Hematopoietic multipotent progenitor cell treated with erythropoietin and hydrocortisone succinate and interleukin-3 and kit ligand, for 6 days (in vitro differentiated cells): ENCODE measurements around the gene PYGL.
"Not testable (repeated sequence)": the region's sequence is repeated elsewhere in the genome, so short reads cannot be mapped to it uniquely, and the experiment has no call there.

Experiments
- DNase-seq: peaks from one replicate; pipeline ENCODE4 v3.0.0-alpha.2; 2015

PYGL gene

GRCh38 chr14:50954811-50955372 is 10.6 kb upstream of the PYGL start:
- DNase-seq: peak; percentile 74

- peak; percentile 33 for DNase-seq
Observed at GRCh38 chr14:50953502-50953901, 9.2 kb upstream of the PYGL start.

GRCh38 chr14:50951032-50951431 is 6.7 kb upstream of the PYGL start:
- no peak for DNase-seq

- DNase-seq: no peak
Observed at GRCh38 chr14:50948205-50948604, 3.9 kb upstream of the PYGL start.

- DNase-seq: no peak
Observed at GRCh38 chr14:50947446-50947845, 3.2 kb upstream of the PYGL start.

- DNase-seq: no peak
Observed at GRCh38 chr14:50946234-50946935, 2.1 kb upstream of the PYGL start.

- DNase-seq: peak; percentile 35
Observed at GRCh38 chr14:50944647-50945413, 547 bp upstream of the PYGL start.

- peak; percentile 44 for DNase-seq
Observed at GRCh38 chr14:50943261-50943942, 881 bp downstream of the PYGL start.

GRCh38 chr14:50941638-50942037 is 2.6 kb downstream of the PYGL start:
- not testable (repeated sequence) for DNase-seq

- DNase-seq: no peak
Observed at GRCh38 chr14:50941151-50941550, 3.1 kb downstream of the PYGL start.

- DNase-seq: no peak
Observed at GRCh38 chr14:50937800-50938199, 6.5 kb downstream of the PYGL start.

GRCh38 chr14:50937325-50937724 is 7.0 kb downstream of the PYGL start:
- peak; percentile 62 for DNase-seq

- DNase-seq: no peak
Observed at GRCh38 chr14:50936882-50937281, 7.4 kb downstream of the PYGL start.

- DNase-seq: peak; percentile 46
Observed at GRCh38 chr14:50936016-50936340, 8.3 kb downstream of the PYGL start.

- no peak for DNase-seq
Observed at GRCh38 chr14:50935126-50936015, 8.9 kb downstream of the PYGL start.

GRCh38 chr14:50932592-50933495 is 11.4 kb downstream of the PYGL start:
- peak; percentile 37 for DNase-seq

- DNase-seq: no peak
Observed at GRCh38 chr14:50932156-50932555, 12.1 kb downstream of the PYGL start.

GRCh38 chr14:50931559-50931958 is 12.7 kb downstream of the PYGL start:
- DNase-seq: no peak

GRCh38 chr14:50929506-50929905 is 14.8 kb downstream of the PYGL start:
- no peak for DNase-seq

- DNase-seq: peak; percentile 77
Observed at GRCh38 chr14:50928002-50928635, 16.2 kb downstream of the PYGL start.

GRCh38 chr14:50926851-50927386 is 17.4 kb downstream of the PYGL start:
- DNase-seq: peak; percentile 90
